Measurements from ENCODE around the gene TMEM178B. TPM values are rescaled to one million over a fixed set of nuclear protein-coding genes. Genes with fewer than 3 reads are reported as not detected.

The TMEM178B gene
- total and polyA plus RNA-seq, 2 experiments from 2014 or later: 0.39 to 0.46 TPM

DNA sequence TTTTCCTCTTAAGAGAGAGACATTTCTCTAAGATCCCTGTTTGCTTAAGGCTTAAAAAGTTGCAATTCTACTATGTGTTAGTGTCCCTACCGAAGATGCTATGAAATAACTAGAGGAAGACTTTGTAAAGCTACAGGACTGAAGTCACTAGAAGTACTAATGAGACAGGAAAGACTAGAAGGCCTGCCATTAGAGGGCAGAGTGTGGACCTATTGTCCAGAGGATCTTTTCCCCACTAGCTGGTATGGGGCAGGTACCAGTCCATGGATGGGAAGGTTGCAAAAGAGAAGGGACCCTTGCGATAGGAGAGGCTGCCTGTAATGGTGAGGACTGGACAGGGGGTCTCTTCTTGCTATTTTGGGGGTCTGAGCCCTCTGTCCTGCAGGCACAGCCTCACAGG is 178.1 kb downstream of the TMEM178B start:
- DNase-seq (ENCODE audit: low read depth in 1 of 2, low spot score in 1 of 2): peak in 1 of 2 donors; percentile 5
- Histone ChIP-seq H3K36me3 (no peaks in the 10 kb centered on the region), H3K27ac (no peak overlapping the region), H3K27me3 (no peaks in the 10 kb centered on the region), H3K4me3 (no peak overlapping the region), H3K9me3 (ENCODE audit: low read depth) (no peaks in the 10 kb centered on the region), H3K4me1 (ENCODE audit: low read depth) (no peaks in the 10 kb centered on the region)
- TF ChIP-seq, protein P1, sequence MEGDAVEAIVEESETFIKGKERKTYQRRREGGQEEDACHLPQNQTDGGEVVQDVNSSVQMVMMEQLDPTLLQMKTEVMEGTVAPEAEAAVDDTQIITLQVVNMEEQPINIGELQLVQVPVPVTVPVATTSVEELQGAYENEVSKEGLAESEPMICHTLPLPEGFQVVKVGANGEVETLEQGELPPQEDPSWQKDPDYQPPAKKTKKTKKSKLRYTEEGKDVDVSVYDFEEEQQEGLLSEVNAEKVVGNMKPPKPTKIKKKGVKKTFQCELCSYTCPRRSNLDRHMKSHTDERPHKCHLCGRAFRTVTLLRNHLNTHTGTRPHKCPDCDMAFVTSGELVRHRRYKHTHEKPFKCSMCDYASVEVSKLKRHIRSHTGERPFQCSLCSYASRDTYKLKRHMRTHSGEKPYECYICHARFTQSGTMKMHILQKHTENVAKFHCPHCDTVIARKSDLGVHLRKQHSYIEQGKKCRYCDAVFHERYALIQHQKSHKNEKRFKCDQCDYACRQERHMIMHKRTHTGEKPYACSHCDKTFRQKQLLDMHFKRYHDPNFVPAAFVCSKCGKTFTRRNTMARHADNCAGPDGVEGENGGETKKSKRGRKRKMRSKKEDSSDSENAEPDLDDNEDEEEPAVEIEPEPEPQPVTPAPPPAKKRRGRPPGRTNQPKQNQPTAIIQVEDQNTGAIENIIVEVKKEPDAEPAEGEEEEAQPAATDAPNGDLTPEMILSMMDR (IDR thresholded peaks at IDR 0.05; ENCODE audit: low read depth, low read length): no peak

DNA sequence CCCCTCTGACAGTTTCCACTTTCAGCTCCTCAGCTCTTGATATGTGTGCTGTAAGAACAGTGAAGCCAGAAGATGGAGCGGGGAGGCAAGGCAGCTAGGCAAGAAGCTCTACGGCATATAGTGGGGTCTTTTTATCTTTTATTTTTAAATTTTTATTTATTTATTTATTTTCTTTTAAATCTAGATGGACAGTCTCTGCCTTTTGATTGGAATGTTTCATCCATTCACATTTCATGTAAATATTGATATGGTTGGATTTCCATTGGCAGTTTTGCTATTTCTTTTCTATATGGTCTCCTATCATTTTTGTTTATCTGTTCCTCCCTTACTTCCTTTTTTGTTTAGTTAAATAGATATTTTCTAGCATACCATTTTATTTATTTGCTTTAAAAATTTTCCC is 183.7 kb downstream of the TMEM178B start:
- DNase-seq (ENCODE audit: low read depth in 1 of 2, low spot score in 1 of 2): no peak
- no peaks in the 10 kb centered on the region for H3K4me1 ChIP-seq (ENCODE audit: low read depth)
- H3K9me3 ChIP-seq (ENCODE audit: low read depth): no peaks in the 10 kb centered on the region
- TF ChIP-seq, protein P1 (IDR thresholded peaks at IDR 0.05; ENCODE audit: low read depth, low read length): no peak
- no peak overlapping the region for H3K27ac ChIP-seq
- H3K4me3 ChIP-seq: no peak overlapping the region
- no peaks in the 10 kb centered on the region for H3K36me3 ChIP-seq
- no peaks in the 10 kb centered on the region for H3K27me3 ChIP-seq

DNA sequence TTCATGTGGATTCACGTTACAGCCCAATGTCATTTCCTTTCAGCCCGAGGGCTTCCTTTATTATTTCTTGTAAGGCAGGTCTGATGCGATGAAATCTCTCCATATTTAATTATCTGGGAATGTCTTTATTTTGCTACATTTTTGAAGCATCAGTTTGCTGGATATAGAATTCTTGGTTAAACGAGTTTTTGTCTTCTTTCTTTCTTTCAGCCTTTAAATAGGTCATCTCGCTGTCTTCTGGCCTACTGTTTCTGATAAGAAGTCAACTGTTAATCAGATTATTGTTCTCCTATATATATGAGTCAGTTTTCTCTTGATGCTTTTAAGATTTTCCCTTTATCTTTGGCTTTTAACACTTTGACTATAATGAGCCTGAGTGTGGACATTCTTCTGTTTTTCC is 184.7 kb downstream of the TMEM178B start:
- Histone ChIP-seq H3K27me3 (no peaks in the 10 kb centered on the region), H3K4me1 (ENCODE audit: low read depth) (no peaks in the 10 kb centered on the region), H3K36me3 (no peaks in the 10 kb centered on the region), H3K4me3 (no peak overlapping the region), H3K27ac (no peak overlapping the region), H3K9me3 (ENCODE audit: low read depth) (no peaks in the 10 kb centered on the region)
- TF ChIP-seq, protein P1 (IDR thresholded peaks at IDR 0.05; ENCODE audit: low read depth, low read length): no peak
- DNase-seq (ENCODE audit: low read depth in 1 of 2, low spot score in 1 of 2): no peak

DNA sequence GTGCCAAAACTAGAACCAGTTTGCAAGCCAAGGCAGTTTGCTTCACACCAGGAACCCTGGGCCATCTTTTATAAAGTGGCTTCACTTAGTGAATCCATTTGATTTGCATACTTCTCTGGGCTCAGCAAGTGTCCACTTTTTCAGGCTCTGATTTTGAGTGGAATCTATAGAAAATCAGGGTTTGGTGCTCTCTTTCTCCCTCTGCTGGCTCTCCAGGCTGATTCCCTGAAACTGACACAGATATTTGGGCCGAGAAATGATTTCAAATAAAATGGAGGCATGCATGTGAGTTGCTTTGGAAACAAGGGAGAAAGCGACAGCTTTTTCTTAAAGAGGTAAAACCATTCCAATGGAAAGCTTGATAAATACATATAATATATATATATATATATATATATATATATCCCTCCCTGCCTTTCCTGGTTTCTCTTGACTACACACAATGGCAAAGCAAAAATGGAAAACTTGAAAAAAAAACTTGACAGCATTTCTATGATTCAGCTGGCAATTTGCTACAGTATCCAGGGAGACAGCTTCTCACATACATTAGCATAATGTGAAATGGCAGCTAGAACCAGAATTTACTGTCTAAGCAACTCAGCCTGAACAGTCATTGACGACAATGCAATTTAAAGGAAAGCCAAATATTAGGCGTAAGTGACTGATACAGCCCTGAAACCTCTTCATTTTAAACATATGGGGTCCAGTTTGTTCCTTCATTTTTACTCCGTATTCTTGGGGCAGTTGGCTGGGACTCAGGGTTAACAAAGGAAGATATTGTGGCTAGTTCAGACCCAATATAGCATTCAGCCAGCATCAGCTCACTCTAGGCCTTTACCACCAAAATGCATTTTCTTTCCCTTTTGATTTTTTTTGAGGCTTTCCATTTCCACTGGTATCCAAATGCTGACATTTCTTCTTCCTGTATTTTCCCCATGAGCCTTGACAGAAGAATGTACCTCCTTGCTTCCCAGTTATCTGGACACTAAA is 188.5 kb downstream of the TMEM178B start:
- Histone ChIP-seq H3K4me3 (no peak overlapping the region), H3K27me3 (no peaks in the 10 kb centered on the region), H3K4me1 (ENCODE audit: low read depth) (no peaks in the 10 kb centered on the region), H3K9me3 (ENCODE audit: low read depth) (no peaks in the 10 kb centered on the region), H3K27ac (no peak overlapping the region), H3K36me3 (no peaks in the 10 kb centered on the region)
- DNase-seq (ENCODE audit: low read depth in 1 of 2, low spot score in 1 of 2): no peak
- TF ChIP-seq, protein P1 (IDR thresholded peaks at IDR 0.05; ENCODE audit: low read depth, low read length): no peak

DNA sequence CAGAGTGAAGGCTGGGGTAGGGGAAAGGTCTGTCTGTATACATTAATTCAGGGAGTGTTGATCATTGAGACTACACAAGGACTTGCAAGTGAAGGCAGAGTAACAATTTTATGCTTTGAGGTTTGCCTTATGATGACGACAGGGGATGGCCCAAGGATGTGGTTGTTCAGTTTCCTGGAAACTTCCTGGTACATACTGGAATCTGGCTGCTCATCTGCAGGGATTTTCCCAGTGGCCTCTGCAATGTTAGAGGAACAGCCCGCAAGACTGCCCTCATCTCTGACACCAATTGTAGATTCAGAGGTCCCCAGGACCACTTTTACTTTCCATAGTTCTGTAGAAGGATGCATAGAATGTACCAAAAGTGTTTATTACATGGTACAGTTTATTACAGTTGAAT is 189.6 kb downstream of the TMEM178B start:
- Histone ChIP-seq H3K4me1 (ENCODE audit: low read depth) (no peaks in the 10 kb centered on the region), H3K36me3 (no peaks in the 10 kb centered on the region), H3K27me3 (no peaks in the 10 kb centered on the region), H3K27ac (no peak overlapping the region), H3K9me3 (ENCODE audit: low read depth) (no peaks in the 10 kb centered on the region), H3K4me3 (no peak overlapping the region)
- no peak for DNase-seq (ENCODE audit: low read depth in 1 of 2, low spot score in 1 of 2)
- TF ChIP-seq, protein P1 (IDR thresholded peaks at IDR 0.05; ENCODE audit: low read depth, low read length): no peak

Data from cardiac muscle cell (in vitro differentiated cells and primary cell).